HG03103 (cell line): ENCODE data around the gene BMP3.

Experiments
- ATAC-seq: cut with Tn5 transposase; IDR thresholded peaks from one replicate; pipeline ENCODE4 v1.9.1; 2021; ENCODE audit warnings: low read depth; ENCODE audit not compliant: unreplicated experiment

The BMP3 gene

DNA sequence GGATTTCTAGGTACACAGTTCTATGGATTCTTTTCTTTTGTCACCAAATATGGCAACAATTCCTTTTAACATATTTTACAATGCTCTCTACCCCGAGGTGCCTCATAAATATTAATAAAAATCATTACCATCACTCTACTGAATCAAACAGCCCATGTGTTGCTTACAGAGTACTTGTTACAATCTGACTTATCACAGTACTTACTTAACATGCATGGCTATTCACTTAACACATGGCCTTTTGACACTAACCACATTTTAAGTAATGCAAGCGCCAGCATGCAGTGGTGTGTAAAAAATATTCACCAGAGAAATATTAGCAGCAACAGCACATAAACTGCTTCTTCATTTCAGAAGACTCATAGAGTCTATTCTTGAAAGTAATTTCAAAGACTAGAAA, 64.9 kb downstream of the BMP3 start:
- no peak for ATAC-seq

DNA sequence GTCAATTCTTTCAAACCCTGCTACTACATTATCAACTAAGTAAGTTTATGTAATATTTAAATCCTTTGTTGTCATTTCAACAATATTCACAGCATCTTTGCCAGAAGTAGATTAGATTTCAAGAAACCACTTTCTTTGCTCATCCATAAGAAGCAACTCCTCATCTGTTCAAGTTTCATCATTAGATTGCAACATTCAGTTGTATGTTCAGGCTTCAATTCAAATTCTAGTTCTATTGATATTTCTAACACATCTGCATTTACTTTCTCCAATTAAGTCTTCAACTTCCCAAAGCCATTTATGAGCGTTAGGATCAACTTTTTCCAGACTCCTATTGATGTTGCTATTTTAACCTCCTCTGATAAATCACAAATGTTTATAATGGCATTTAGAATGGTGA, 66.1 kb downstream of the BMP3 start:
- no peak for ATAC-seq

- ATAC-seq = no peak
These were observed 71.6 kb downstream of the BMP3 start for GRCh38 chr4:81102107-81102506.

GRCh38 chr4:81106150-81106549, 75.6 kb downstream of the BMP3 start:
- ATAC-seq = no peak
